Endothelial cell of umbilical vein (primary cell): ENCODE results near the gene CLEC2L. TPM values are rescaled to one million over a fixed set of nuclear protein-coding genes. Genes with fewer than 3 reads are reported as not detected.

Experiments used
- BruUV-seq: library from RNA; stranded (reverse); fragments of 400-500 nt; replicated peaks from 2 replicates; lab custom pipeline; 2021; lab: Mats Ljungman, UMichigan
- CTCF ChIA-PET: fragments of 300-600, 350-600 bp; sonication (Branson Sonifier 250); formaldehyde crosslinking; loops from one replicate; lab custom pipeline; 2021; ENCODE audit warnings: antibody characterized with exemption, inconsistent platforms; lab: Charles Lee
- POLR2A ChIA-PET: fragments of 300-600, 350-600 bp; sonication (Branson Sonifier 250); formaldehyde crosslinking; loops from one replicate; lab custom pipeline; 2021; ENCODE audit warnings: antibody characterized with exemption, inconsistent platforms; lab: Charles Lee
- DNase-seq: peaks from one replicate; pipeline ENCODE4 v3.0.0-alpha.2; 2011; ENCODE audit warnings: low read depth, low spot score
- FAIRE-seq: peaks from 2 replicates; lab custom pipeline; 2011; peaks lifted over from hg19 to GRCh38; lab: Jason Lieb, UNC
- H2AFZ ChIP-seq: 2 replicates; pipeline ENCODE4 v1.6.0; 2012; ENCODE audit warnings: low read depth, low read length, control low read depth, inconsistent platforms
- H3K27ac ChIP-seq: 2 replicates; pipeline ENCODE4 v1.5.1; 2011; ENCODE audit warnings: low read depth, mild to moderate bottlenecking, control low read depth, low read length, moderate library complexity; ENCODE audit not compliant: insufficient read depth
- H3K27me3 ChIP-seq, 2 experiments: 2 replicates each; pipeline versions ENCODE4 v1.6.0 to v1.6.1; 2011; ENCODE audit warnings: low read length in 2 of 2, mixed read lengths in 1 of 2; ENCODE audit not compliant: control insufficient read depth in 2 of 2, insufficient read depth in 2 of 2
- H3K36me3 ChIP-seq, 2 experiments: 2 replicates in 1 of 2; 3 replicates in 1 of 2; pipeline ENCODE4 v1.5.1; 2011; ENCODE audit warnings: low read length in 2 of 2, mild to moderate bottlenecking in 1 of 2, moderate library complexity in 1 of 2; ENCODE audit not compliant: control insufficient read depth in 2 of 2, insufficient read depth in 2 of 2; ENCODE audit errors: extremely low read depth in 1 of 2
- H3K4me1 ChIP-seq: 3 replicates; pipeline ENCODE4 v1.5.1; 2011; ENCODE audit warnings: mild to moderate bottlenecking, low read length; ENCODE audit not compliant: control insufficient read depth, insufficient read depth; ENCODE audit errors: extremely low read depth
- H3K4me2 ChIP-seq: 2 replicates; pipeline ENCODE4 v1.6.1; 2011; ENCODE audit warnings: low read length, control low read depth, mixed read lengths; ENCODE audit not compliant: insufficient read depth
- H3K4me3 ChIP-seq, 3 experiments: fragments of 200-600 bp in 1 of 3; sonication (generic), shearing (Covaris generic) in 1 of 3; replicated peaks in 1 of 3; 2 replicates each; pipeline ENCODE4 v1.5.1; 2011 to 2016; ENCODE audit warnings: control low read depth in 3 of 3, low read length in 3 of 3, mild to moderate bottlenecking in 2 of 3, inconsistent platforms in 1 of 3, low read depth in 1 of 3, moderate library complexity in 1 of 3; ENCODE audit not compliant: insufficient read depth in 1 of 3
- H3K79me2 ChIP-seq: 2 replicates; pipeline ENCODE4 v1.6.0; 2012; ENCODE audit warnings: low read length, inconsistent platforms; ENCODE audit not compliant: control insufficient read depth, insufficient read depth
- H3K9ac ChIP-seq: replicated peaks from 2 replicates; pipeline ENCODE3; 2011; ENCODE audit warnings: low read length, control low read depth; ENCODE audit not compliant: insufficient read depth; ENCODE audit errors: extremely low read depth
- H3K9me1 ChIP-seq: replicated peaks from 3 replicates; pipeline ENCODE4 v1.6.0; 2011; ENCODE audit warnings: mild to moderate bottlenecking, low read length; ENCODE audit not compliant: control insufficient read depth, insufficient read depth; ENCODE audit errors: extremely low read depth
- H3K9me3 ChIP-seq: replicated peaks from 2 replicates; pipeline ENCODE4 v1.5.1; 2012; ENCODE audit warnings: low read length, inconsistent platforms; ENCODE audit not compliant: control insufficient read depth, insufficient read depth
- H4K20me1 ChIP-seq: replicated peaks from 2 replicates; pipeline ENCODE3; 2011; ENCODE audit warnings: mild to moderate bottlenecking, low read length; ENCODE audit not compliant: control insufficient read depth, insufficient read depth; ENCODE audit errors: extremely low read depth
- CTCF ChIP-seq, 2 donors: IDR thresholded peaks; 1 replicate in 1 of 2; 2 replicates in 1 of 2; pipeline ENCODE4 v1.5.1; 2011; ENCODE audit warnings: low read length in 2 of 2, mild to moderate bottlenecking in 2 of 2, moderate library complexity in 2 of 2, control low read depth in 1 of 2, inconsistent platforms in 1 of 2, low read depth in 1 of 2; ENCODE audit not compliant: insufficient read depth in 1 of 2; ENCODE audit errors: extremely low read depth in 1 of 2
- EZH2 ChIP-seq: IDR thresholded peaks from 2 replicates; pipeline ENCODE4 v1.6.1; 2012; ENCODE audit warnings: borderline replicate concordance, low read depth, mild to moderate bottlenecking, moderate library complexity, low read length, inconsistent platforms; ENCODE audit not compliant: severe bottlenecking
- FOS ChIP-seq: IDR thresholded peaks from 2 replicates; pipeline ENCODE4 v1.6.1; 2011; ENCODE audit warnings: mild to moderate bottlenecking, low read length, moderate library complexity, borderline replicate concordance; ENCODE audit not compliant: insufficient read depth
- GATA2 ChIP-seq: IDR thresholded peaks from 2 replicates; pipeline ENCODE4 v1.7.0; 2011; ENCODE audit warnings: low read depth, mild to moderate bottlenecking, moderate library complexity, mixed read lengths, low read length; ENCODE audit not compliant: insufficient read length, insufficient read depth
- JUN ChIP-seq: IDR thresholded peaks from 2 replicates; pipeline ENCODE4 v1.6.1; 2011; ENCODE audit warnings: borderline replicate concordance, low read depth; ENCODE audit not compliant: insufficient read length, insufficient read depth
- MAX ChIP-seq: IDR thresholded peaks from 2 replicates; pipeline ENCODE4 v1.6.1; 2011; ENCODE audit not compliant: insufficient read depth, insufficient read length
- MYC ChIP-seq: IDR thresholded peaks from one replicate; pipeline ENCODE4 v1.6.1; 2011; ENCODE audit warnings: mild to moderate bottlenecking, low read depth, low read length
- POLR2A ChIP-seq: IDR thresholded peaks from 2 replicates; pipeline ENCODE4 v1.6.1; 2012; ENCODE audit warnings: low read depth, mild to moderate bottlenecking, control low read depth, low read length
- POLR2AphosphoS5 ChIP-seq: IDR thresholded peaks from 2 replicates; pipeline ENCODE4 v1.6.1; 2012; ENCODE audit warnings: low read depth, mild to moderate bottlenecking, control low read depth, low read length, moderate library complexity; ENCODE audit not compliant: insufficient read depth
- dilution Hi-C: fragments of 300-500 bp; cut with MboI; formaldehyde crosslinking; loops from one replicate; pipeline ENCODE4 v1.15.0; 2019; ENCODE audit warnings: low sequenced_read_pairs; ENCODE audit not compliant: extremely low pct_ligation_motif_present
- intact Hi-C: fragments of 100-400 bp; cut with micrococcal nuclease; formaldehyde crosslinking; loops from one replicate; pipeline ENCODE4 v1.10.0; 2022
- polyA plus RNA-seq, 4 experiments: library from polyadenylated mRNA; depleted of rRNA in 3 of 4; stranded (reverse) in 3 of 4; unstranded in 1 of 4; fragments of >200 nt; gene quantifications; 2 replicates each; pipeline versions ENCODE4 v1.2.1 to v1.2.3, GENCODE V29; 2011 to 2012; ENCODE audit warnings: missing spikeins in 1 of 4
- total RNA-seq: library from RNA; stranded (reverse); gene quantifications from 2 replicates; pipeline ENCODE4 v1.2.3, GENCODE V29; 2021

Gene CLEC2L
- total and polyA plus RNA-seq, 2 donors (not counting 3 experiments of a cell fraction or from before 2014, with no cell fraction given) = not detected

GRCh38 chr7:139566736-139567646 lies 43.5 kb downstream of the CLEC2L start:
- DNase-seq (no peak), FAIRE-seq (no peak)
- H3K9me3 ChIP-seq = no peaks in the 10 kb centered on the region
- intact Hi-C loops = no loop called here
- ChIA-PET POLR2A (no interaction called here), CTCF (interaction anchor here (1.5 kb wide), 1 partner anchor 67 kb away, joined by 3 read pairs; no protein-coding TSS in a partner anchor)
- H3K79me2 ChIP-seq = no peaks in the 10 kb centered on the region
- no TSS peak for BruUV-seq
- H4K20me1 ChIP-seq = no peaks in the 10 kb centered on the region
- H3K4me2 ChIP-seq = no peak overlapping the region
- no peak overlapping the region for H3K4me3 ChIP-seq
- no peak overlapping the region for H3K9ac ChIP-seq
- peaks cover 2 to 3% of the 10 kb centered on the region in 2 experiments for H3K36me3 ChIP-seq
- TF ChIP-seq JUN (no peak), POLR2AphosphoS5 (no peak), MYC (no peak), GATA2 (no peak), EZH2 (no peak), POLR2A (no peak), MAX (no peak), FOS (no peak), CTCF (IDR thresholded peaks at IDR 0.05; ENCODE audit: extremely low read depth in 1 of 2, insufficient read depth in 1 of 2, low read depth in 1 of 2, low read length in 2 of 2) (no peak)
- H3K9me1 ChIP-seq = no peaks in the 10 kb centered on the region
- dilution Hi-C loops = no loop called here
- no peaks in the 10 kb centered on the region for H3K4me1 ChIP-seq
- no peaks in the 10 kb centered on the region for H3K27me3 ChIP-seq
- H2AFZ ChIP-seq = no peak overlapping the region
- H3K27ac ChIP-seq = no peak overlapping the region
